Measurements from ENCODE around the gene TAF1.

GRCh38 chrX:71504346-71504745 is 138.2 kb downstream of the TAF1 start:
- TF ChIP-seq CTCF (IDR thresholded peaks at IDR 0.05; ENCODE audit: insufficient read depth, low read length) (no peak), POLR2AphosphoS5 (IDR thresholded peaks at IDR 0.05; ENCODE audit: low read depth) (no peak), REST (IDR thresholded peaks at IDR 0.05; ENCODE audit: insufficient replicate concordance, low read depth) (no peak)
